Globus pallidus (tissue), 1 donor: Measurements from ENCODE around the gene ASCC1.
A peak's percentile ranks its signal among the peaks of the same experiment; 100 is the strongest.
"Not testable (repeated sequence)": the region's sequence is repeated elsewhere in the genome, so short reads cannot be mapped to it uniquely, and the experiment has no call there.

ENCODE experiments used
- DNase-seq: peaks from one replicate; pipeline ENCODE4 v3.0.0-alpha.2; 2015; ENCODE audit warnings: low spot score

The ASCC1 gene

GRCh38 chr10:72219235-72219814 lies 3.2 kb upstream of the ASCC1 start:
- DNase-seq: no peak

GRCh38 chr10:72218726-72219125 lies 2.6 kb upstream of the ASCC1 start:
- no peak for DNase-seq

- DNase-seq: no peak
These were observed 2.2 kb upstream of the ASCC1 start for GRCh38 chr10:72218325-72218724.

- DNase-seq: not testable (repeated sequence)
These were observed 4.2 kb downstream of the ASCC1 start for GRCh38 chr10:72211832-72212231.

GRCh38 chr10:72211381-72211780 lies 4.7 kb downstream of the ASCC1 start:
- not testable (repeated sequence) for DNase-seq

GRCh38 chr10:72208526-72208925 lies 7.5 kb downstream of the ASCC1 start:
- not testable (repeated sequence) for DNase-seq

- no peak for DNase-seq
These were observed 9.4 kb downstream of the ASCC1 start for GRCh38 chr10:72206511-72207229.

GRCh38 chr10:72204724-72205123 lies 11.4 kb downstream of the ASCC1 start:
- no peak for DNase-seq

GRCh38 chr10:72204296-72204695 lies 11.8 kb downstream of the ASCC1 start:
- no peak for DNase-seq

- DNase-seq: no peak
These were observed 14.8 kb downstream of the ASCC1 start for GRCh38 chr10:72201293-72201692.

- DNase-seq: no peak
These were observed 15.2 kb downstream of the ASCC1 start for GRCh38 chr10:72200883-72201282.

- no peak for DNase-seq
These were observed 21.1 kb downstream of the ASCC1 start for GRCh38 chr10:72194949-72195348.

- no peak for DNase-seq
These were observed 29.1 kb downstream of the ASCC1 start for GRCh38 chr10:72186982-72187330.

- peak; percentile 31 for DNase-seq
These were observed 29.7 kb downstream of the ASCC1 start for GRCh38 chr10:72186258-72186981.

GRCh38 chr10:72184156-72184555 lies 31.9 kb downstream of the ASCC1 start:
- DNase-seq: no peak

- no peak for DNase-seq
These were observed 38.6 kb downstream of the ASCC1 start for GRCh38 chr10:72177454-72177853.

- no peak for DNase-seq
These were observed 39.4 kb downstream of the ASCC1 start for GRCh38 chr10:72176701-72177100.

- DNase-seq: no peak
These were observed 40.9 kb downstream of the ASCC1 start for GRCh38 chr10:72175149-72175548.

GRCh38 chr10:72174297-72174662 lies 41.8 kb downstream of the ASCC1 start:
- DNase-seq: no peak

GRCh38 chr10:72173619-72174296 lies 42.3 kb downstream of the ASCC1 start:
- no peak for DNase-seq

- DNase-seq: no peak
These were observed 42.8 kb downstream of the ASCC1 start for GRCh38 chr10:72173262-72173618.

- DNase-seq: no peak
These were observed 44.9 kb downstream of the ASCC1 start for GRCh38 chr10:72171175-72171630.

GRCh38 chr10:72170733-72171132 lies 45.3 kb downstream of the ASCC1 start:
- DNase-seq: no peak
